Measurements from ENCODE around the gene GNMT. TPM values are rescaled to one million over a fixed set of nuclear protein-coding genes. Genes with fewer than 3 reads are reported as not detected.

Gene GNMT
- total RNA-seq, 1 donor from 2014 or later: 1.7 TPM

- Mint-ChIP-seq H3K4me3 (no peak overlapping the region), H3K27me3 (ENCODE audit: low read depth) (peaks cover 3% of the 10 kb centered on the region), H3K27ac (no peak overlapping the region), H3K4me1 (no peaks in the 10 kb centered on the region), H3K36me3 (peaks cover 19% of the 10 kb centered on the region), H3K9me3 (no peaks in the 10 kb centered on the region)
- no peak for DNase-seq (ENCODE audit: low spot score in 2 of 2, unreplicated experiment in 2 of 2)
- no peak for TF ChIP-seq CTCF (IDR thresholded peaks at IDR 0.05; ENCODE audit: unreplicated experiment)
Observed at GRCh38 chr6:42967228-42967627, 6.7 kb downstream of the GNMT start.

GRCh38 chr6:42968126-42968701, 7.7 kb downstream of the GNMT start:
- H3K27me3 Mint-ChIP-seq (ENCODE audit: low read depth): no peaks in the 10 kb centered on the region
- peaks cover 11% of the 10 kb centered on the region for H3K36me3 Mint-ChIP-seq
- no peak overlapping the region for H3K4me3 Mint-ChIP-seq
- no peak overlapping the region for H3K27ac Mint-ChIP-seq
- DNase-seq (ENCODE audit: low spot score in 2 of 2, unreplicated experiment in 2 of 2): no peak
- TF ChIP-seq CTCF (IDR thresholded peaks at IDR 0.05; ENCODE audit: unreplicated experiment): no peak
- H3K4me1 Mint-ChIP-seq: no peaks in the 10 kb centered on the region
- H3K9me3 Mint-ChIP-seq: no peaks in the 10 kb centered on the region

GRCh38 chr6:42968783-42969182, 8.2 kb downstream of the GNMT start:
- TF ChIP-seq CTCF (IDR thresholded peaks at IDR 0.05; ENCODE audit: unreplicated experiment): no peak
- H3K27ac Mint-ChIP-seq: no peak overlapping the region

GRCh38 chr6:42969431-42969830, 8.9 kb downstream of the GNMT start:
- no peak overlapping the region for H3K27ac Mint-ChIP-seq
- H3K9me3 Mint-ChIP-seq: no peaks in the 10 kb centered on the region
- no peak for DNase-seq (ENCODE audit: low spot score in 2 of 2, unreplicated experiment in 2 of 2)
- no peaks in the 10 kb centered on the region for H3K4me1 Mint-ChIP-seq
- H3K36me3 Mint-ChIP-seq: peaks cover 12% of the 10 kb centered on the region
- no peaks in the 10 kb centered on the region for H3K27me3 Mint-ChIP-seq (ENCODE audit: low read depth)
- H3K4me3 Mint-ChIP-seq: no peak overlapping the region
- TF ChIP-seq CTCF (IDR thresholded peaks at IDR 0.05; ENCODE audit: unreplicated experiment): no peak

More at GRCh38 chr6:42968783-42969182, 8.2 kb downstream of the GNMT start:
- Mint-ChIP-seq H3K36me3 (peaks cover 12% of the 10 kb centered on the region), H3K4me1 (no peaks in the 10 kb centered on the region), H3K27me3 (ENCODE audit: low read depth) (no peaks in the 10 kb centered on the region), H3K4me3 (no peak overlapping the region), H3K9me3 (no peaks in the 10 kb centered on the region)
- DNase-seq (ENCODE audit: low spot score in 2 of 2, unreplicated experiment in 2 of 2): no peak

GRCh38 chr6:42969934-42970333, 9.4 kb downstream of the GNMT start:
- no peaks in the 10 kb centered on the region for H3K9me3 Mint-ChIP-seq
- no peak for TF ChIP-seq CTCF (IDR thresholded peaks at IDR 0.05; ENCODE audit: unreplicated experiment)
- no peak for DNase-seq (ENCODE audit: low spot score in 2 of 2, unreplicated experiment in 2 of 2)
- H3K27me3 Mint-ChIP-seq (ENCODE audit: low read depth): no peaks in the 10 kb centered on the region
- peaks cover 10% of the 10 kb centered on the region for H3K36me3 Mint-ChIP-seq
- H3K4me3 Mint-ChIP-seq: no peak overlapping the region
- H3K4me1 Mint-ChIP-seq: no peaks in the 10 kb centered on the region
- no peak overlapping the region for H3K27ac Mint-ChIP-seq

Measured in mesothelial cell of epicardium (in vitro differentiated cells).